HEK293T (cell line): ENCODE data around the gene SLC25A33.

Source experiments
- BHLHE40 ChIP-seq: fragments of 450-650 bp; IDR thresholded peaks from 2 replicates; pipeline ENCODE4 v1.6.1; 2016; ENCODE audit warnings: mild to moderate bottlenecking, moderate library complexity, borderline replicate concordance
- FOXM1 ChIP-seq: fragments of 450-650 bp; IDR thresholded peaks from 2 replicates; pipeline ENCODE4 v1.6.1; 2017; ENCODE audit warnings: mild to moderate bottlenecking, borderline replicate concordance
- L3MBTL2 ChIP-seq: fragments of 450-650 bp; conservative IDR thresholded peaks from 2 replicates; pipeline ENCODE4 v1.6.1; 2016; ENCODE audit warnings: mild to moderate bottlenecking
- NFRKB ChIP-seq: fragments of 450-650 bp; IDR thresholded peaks from 2 replicates; pipeline ENCODE4 v1.6.1; 2016; ENCODE audit warnings: mild to moderate bottlenecking, moderate library complexity
- SP1 ChIP-seq: fragments of 450-650 bp; IDR thresholded peaks from 2 replicates; pipeline ENCODE4 v1.6.1; 2017
- SUZ12 ChIP-seq: fragments of 450-650 bp; IDR thresholded peaks from 2 replicates; pipeline ENCODE4 v1.6.1; 2016; ENCODE audit warnings: mild to moderate bottlenecking
- ZNF384 ChIP-seq: fragments of 450-650 bp; IDR thresholded peaks from 2 replicates; pipeline ENCODE4 v1.6.1; 2016

DNA sequence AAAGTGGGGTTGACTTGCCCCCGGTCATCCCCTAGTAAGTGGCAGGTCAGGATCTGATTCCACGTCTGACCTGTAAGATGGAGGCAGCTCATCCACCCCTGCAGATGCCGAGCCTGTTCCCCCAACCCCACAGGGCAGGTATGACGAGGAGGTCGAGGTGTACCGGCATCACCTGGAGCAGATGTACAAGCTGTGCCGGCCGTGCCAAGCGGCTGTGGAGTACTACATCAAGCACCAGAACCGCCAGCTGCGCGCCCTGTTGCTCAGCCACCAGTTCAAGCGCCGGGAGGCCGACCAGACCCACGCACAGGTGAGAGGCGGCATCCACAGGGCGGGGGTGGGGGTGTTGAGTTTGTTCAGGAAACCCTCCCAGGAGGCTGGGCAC is 59.0 kb downstream of the SLC25A33 start:
- TF ChIP-seq BHLHE40 (no peak), FOXM1 (no peak), L3MBTL2 (no peak), NFRKB (no peak), ZNF384 (no peak), SUZ12 (no peak), SP1 (no peak)
